ENCODE data around the gene MCF2L.

- TF ChIP-seq ZFP36 (IDR thresholded peaks at IDR 0.05; ENCODE audit: low read depth, low read length, partially characterized antibody) (no peak), NRF1 (conservative IDR thresholded peaks at IDR 0.05 in 1 of 2, IDR thresholded peaks at IDR 0.05 in 1 of 2) (no peak), RCOR1 (IDR thresholded peaks at IDR 0.05; ENCODE audit: borderline replicate concordance in 1 of 2, low read depth in 2 of 2, low read length in 2 of 2) (no peak), YY1 (IDR thresholded peaks at IDR 0.05; ENCODE audit: borderline replicate concordance in 1 of 3, control insufficient read depth in 1 of 3, extremely low read depth in 1 of 3, insufficient read depth in 3 of 3, insufficient read length in 1 of 3, insufficient replicate concordance in 2 of 3, low read depth in 1 of 3, low read length in 2 of 3) (no peak), EZH2 (IDR thresholded peaks at IDR 0.05; ENCODE audit: borderline replicate concordance, low read depth, low read length) (no peak), CTCF (IDR thresholded peaks at IDR 0.05 in 2 of 3, conservative IDR thresholded peaks at IDR 0.05 in 1 of 3; ENCODE audit: insufficient read depth in 2 of 3, low read depth in 1 of 3, low read length in 3 of 3) (no peak), DACH1 (IDR thresholded peaks at IDR 0.05; ENCODE audit: partially characterized antibody) (no peak)
These were observed 18.6 kb downstream of the MCF2L start for GRCh38 chr13:112987682-112988024.

Measured in K562 (cell line).